NCI-H187 (cell line): Measurements from ENCODE around the gene PRKCD.

Experiments used
- DNase-seq, 2 experiments: peaks; one replicate each; lab custom pipeline; 2025; lab: John Stamatoyannopoulos, UW

The PRKCD gene

DNA sequence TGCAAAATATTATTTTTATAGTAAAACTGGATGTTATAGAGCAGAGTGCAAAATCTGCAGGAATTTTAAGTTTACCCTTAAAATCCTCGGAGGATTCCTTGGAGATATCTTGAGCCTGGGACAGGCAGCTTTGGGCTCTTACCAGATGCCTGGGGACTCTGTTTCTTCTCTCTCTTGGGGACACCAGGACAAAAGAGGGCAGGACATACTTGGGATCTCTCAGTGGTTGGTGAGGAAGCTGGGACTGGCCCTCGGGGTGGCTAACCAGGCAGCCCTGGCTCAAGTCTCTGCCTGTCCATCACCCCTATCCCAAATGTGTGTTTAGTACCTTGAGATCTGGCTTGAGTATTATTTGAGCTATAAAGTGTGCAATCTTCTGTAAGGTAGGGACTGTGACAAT lies 56.2 kb downstream of the PRKCD start:
- DNase-seq: no peak

GRCh38 chr3:53218131-53218530 lies 57.1 kb downstream of the PRKCD start:
- DNase-seq: no peak

DNA sequence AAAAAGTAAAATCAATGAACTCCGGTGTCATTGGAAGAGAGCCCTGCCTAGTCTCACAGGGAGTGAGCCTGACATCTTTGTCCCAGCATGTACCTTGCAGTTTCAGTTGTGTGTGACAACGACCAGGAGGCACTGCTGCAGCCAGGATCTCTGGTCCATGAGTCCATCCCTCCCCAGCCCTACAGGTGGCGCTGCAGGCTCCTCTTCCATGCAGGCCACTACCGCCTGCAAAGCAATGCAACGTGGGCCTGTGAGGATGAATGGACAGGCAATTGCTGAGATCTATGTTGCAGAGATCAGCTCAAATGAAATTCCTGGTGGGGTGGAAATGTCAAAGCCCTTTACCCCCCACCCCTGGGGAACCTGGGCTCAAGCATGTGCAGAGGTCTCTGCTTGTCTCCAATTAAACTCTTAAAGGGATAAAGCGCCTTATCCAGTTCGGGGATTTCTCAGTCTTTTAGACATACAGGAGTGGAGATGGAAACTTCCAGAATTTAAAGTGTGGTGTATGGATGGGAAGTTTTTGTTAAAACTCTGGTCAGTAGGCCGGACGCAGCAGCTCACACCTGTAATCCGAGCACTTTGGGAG lies 59.0 kb downstream of the PRKCD start:
- peak in 1 of 2 experiments; percentile 29 for DNase-seq

DNA sequence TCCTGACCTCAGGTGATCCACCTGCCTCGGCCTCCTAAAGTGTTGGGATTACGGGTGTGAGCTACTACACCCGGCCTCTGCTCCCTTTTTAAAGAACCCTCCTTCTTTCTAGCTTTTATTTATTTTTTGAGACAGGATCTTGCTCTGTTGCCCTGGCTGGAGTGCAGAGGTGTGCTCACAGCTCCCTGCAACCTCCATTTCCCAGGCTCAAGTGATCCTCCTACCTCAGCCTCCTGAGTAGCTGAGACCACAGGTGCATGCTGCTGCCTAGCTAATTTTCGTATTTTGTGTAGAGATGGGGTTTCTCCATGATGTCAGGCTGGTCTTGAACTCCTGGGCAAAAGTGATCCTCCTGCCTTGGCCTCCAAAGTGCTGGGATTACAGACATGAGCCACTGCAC lies 60.3 kb downstream of the PRKCD start:
- DNase-seq: no peak

GRCh38 chr3:53221827-53222182 lies 60.8 kb downstream of the PRKCD start:
- DNase-seq: no peak

DNA sequence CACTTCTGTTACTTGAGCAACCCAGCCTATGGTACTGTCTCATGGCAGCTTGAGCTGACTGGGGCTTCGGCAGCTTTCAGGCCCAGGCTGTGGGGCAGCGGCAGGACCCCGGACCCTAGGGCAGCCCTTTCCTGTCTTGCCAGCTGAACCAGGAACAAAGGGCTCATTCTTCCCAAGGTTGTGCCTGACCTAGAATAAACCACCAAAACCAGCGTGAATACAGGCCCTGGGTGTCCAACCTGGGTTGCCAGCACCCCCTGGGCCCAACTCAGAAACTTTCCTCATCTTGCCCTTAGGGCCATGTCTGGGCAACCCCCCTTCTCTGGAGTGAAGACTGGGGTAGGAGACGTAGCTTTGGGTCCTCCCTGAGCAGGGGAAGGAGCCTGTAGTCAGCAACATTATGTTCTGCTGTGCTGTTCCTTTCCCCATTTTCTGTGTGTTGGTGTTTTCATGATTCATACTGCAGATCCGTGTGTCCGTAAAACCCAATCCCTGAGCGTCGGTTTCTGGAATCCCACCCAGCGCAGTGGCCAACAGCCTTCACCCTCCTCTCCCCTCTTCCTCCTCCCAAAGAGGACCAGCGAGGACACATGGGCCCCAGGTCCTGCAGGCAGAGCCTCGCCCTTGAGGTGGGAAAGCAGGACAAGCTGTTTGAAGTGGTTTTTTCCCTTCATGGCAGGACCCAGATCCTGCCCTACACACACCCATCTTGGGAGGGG lies 61.3 kb downstream of the PRKCD start:
- no peak for DNase-seq

DNA sequence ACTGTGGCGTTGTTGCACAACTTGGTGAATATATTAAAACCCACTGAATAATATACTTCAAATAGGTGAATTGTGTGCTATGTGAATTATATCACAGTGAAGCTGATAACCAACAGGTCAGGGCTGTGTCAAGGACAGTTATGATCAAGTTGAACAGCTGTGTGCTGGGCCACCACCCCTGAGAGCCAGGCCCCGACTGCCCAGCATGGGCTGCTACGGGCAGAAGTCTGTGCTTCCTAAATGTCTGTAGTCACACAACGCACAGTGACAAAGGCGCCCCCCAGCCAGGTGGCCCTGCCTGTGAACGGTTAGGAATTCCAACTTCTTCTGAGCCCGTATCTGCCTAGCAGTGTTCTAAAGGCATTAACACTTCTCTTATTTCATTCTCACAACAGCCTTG lies 62.0 kb downstream of the PRKCD start:
- DNase-seq: no peak

- no peak for DNase-seq
Observed at GRCh38 chr3:53223541-53223966, 62.5 kb downstream of the PRKCD start.

DNA sequence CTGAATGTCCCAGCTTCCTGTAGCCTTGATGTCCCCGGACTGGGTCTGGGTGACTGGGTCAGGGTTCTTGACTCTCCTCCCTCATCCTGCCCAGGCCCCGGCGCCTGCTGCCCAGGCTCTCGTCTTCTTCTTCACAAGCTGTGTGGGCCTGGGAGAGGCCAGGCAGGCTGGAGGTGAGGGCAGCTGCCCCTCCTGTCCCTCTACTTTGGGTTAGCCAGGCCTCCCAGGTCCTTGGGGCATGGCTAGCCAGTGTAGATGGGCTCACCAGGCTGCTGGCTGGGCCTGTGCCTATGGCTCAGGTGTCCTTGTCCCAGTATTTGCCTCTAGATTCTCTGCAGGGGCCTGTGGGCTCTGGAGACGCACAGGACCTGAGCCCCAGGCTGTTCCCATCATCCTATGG lies 63.0 kb downstream of the PRKCD start:
- no peak for DNase-seq

- DNase-seq: no peak
Observed at GRCh38 chr3:53224536-53224935, 63.5 kb downstream of the PRKCD start.

DNA sequence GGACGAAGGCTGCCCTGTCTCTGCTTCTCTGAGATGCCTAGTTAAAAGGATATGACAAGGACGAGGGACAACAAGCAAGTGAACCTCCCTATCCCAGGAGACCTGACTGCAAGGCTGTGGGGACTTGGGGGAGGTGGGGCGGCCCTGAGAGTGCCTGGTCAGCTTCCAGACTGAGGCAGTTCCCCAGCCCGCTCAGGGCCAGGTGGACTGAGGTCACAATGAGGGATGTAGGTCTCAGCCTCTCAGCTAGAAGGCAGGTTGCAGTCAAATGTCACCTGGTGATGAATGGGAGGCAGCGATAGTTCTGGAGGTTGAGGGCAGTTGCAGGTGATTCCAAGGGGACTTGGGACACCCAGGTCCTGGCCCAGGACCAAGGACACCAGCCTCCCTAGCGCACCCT lies 64.2 kb downstream of the PRKCD start:
- DNase-seq: no peak

GRCh38 chr3:53225651-53226050 lies 64.6 kb downstream of the PRKCD start:
- no peak for DNase-seq

DNA sequence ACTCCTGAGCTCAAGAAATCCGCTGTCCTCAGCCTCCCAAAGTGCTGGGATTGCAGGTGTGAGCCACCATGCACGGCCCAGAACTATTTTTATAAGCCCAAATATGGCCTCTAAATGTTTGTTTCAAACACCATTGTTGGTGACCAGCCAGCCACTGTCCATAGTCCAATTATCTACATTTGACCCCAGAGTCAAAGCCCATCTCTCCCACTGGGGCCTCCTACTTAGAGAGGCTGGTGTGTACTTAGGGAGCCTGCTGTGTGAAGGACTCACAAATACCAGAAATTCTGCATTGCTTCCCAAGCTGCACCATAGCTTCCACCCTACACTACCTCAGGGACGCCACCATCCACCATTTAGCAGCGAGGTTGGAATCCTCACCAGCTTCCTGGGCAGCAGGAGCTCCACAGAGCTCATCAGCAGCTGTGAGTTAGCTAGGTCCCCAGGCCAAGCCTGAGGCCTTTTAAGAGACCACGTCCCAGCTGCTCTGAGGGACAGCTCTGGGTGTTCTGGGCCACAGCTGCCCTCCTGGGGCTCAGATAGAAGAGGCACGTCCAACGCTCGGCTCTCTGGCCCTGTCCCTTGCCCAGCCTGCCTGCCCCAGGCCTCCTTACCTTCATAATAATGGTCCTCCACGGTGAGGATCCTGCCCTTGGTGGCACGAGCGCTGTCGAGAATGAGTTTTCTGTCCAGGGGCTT lies 65.3 kb downstream of the PRKCD start:
- no peak for DNase-seq

- DNase-seq: no peak
Observed at GRCh38 chr3:53226841-53227407, 65.9 kb downstream of the PRKCD start.

- no peak for DNase-seq
Observed at GRCh38 chr3:53227993-53228885, 67.2 kb downstream of the PRKCD start.

- no peak for DNase-seq
Observed at GRCh38 chr3:53229171-53229570, 68.2 kb downstream of the PRKCD start.

DNA sequence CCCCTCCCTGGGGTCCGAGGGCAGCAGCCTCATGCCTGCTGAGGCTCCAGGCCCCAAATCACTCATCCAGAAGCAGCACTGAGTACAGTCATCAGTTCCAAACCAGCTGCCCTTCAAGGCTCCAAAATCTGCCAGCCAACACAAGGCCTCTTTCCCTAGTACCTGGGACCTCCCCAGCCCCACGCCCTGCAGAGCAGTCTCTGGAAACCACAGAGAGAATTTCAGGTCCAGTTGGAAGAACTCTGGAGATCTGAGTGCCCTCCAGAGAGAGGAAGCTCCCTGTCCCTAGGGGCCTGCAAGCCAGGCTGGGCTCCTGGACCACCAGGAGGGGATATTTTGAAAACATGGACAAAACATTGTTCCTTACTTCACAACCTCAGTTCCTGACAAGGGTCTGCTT lies 68.6 kb downstream of the PRKCD start:
- DNase-seq: no peak

DNA sequence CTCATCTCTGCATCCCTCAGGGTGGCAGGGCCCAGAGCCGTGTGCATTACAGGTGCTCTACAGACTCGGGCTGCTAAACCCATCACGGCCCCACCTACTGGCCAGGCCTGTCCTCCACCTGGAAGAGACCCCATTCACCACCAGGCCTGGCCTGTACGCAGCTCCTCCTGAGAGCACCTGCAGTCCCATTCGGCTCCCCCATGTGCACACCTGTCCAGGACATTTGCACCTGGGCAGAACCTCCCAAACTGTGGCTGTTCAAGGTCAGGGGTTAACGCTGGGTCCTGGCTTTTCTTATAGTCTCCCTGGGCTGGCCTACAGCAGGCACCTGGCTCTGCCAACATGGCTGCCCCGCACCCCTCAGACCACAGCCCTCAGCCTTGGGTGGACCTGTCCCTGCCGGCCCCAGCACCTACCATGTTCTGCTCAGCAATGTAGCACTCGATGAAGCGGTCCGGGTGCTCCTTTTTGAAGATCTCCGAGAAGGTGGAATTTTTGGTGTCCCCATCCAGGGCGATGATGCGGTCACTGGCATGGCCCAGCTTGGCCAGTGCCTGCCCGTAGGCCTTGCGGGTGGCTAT lies 69.1 kb downstream of the PRKCD start:
- no peak for DNase-seq

DNA sequence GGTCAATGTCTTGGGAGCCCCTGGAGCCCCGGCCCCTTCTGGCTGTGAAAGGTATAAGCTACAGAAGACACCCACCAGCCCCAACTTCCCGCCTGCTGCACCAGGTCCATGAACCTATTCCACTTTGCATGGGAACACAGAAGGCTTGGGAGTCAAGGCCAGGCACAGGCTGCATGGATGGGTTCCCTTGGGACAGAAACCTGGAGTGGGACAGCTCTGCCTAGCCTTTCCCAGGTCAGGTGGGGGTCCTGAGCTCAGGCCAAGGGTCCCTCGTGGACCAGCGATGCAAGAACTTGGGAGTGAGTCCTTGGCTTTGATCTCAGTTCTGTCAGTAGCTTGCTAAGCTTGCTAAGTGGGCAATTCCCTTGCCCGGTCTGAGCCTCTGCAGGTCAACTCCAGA lies 69.8 kb downstream of the PRKCD start:
- DNase-seq: no peak

GRCh38 chr3:53231532-53232511 lies 70.8 kb downstream of the PRKCD start:
- no peak for DNase-seq
